Measurements from ENCODE around the gene PLXNB2.

The PLXNB2 gene

DNA sequence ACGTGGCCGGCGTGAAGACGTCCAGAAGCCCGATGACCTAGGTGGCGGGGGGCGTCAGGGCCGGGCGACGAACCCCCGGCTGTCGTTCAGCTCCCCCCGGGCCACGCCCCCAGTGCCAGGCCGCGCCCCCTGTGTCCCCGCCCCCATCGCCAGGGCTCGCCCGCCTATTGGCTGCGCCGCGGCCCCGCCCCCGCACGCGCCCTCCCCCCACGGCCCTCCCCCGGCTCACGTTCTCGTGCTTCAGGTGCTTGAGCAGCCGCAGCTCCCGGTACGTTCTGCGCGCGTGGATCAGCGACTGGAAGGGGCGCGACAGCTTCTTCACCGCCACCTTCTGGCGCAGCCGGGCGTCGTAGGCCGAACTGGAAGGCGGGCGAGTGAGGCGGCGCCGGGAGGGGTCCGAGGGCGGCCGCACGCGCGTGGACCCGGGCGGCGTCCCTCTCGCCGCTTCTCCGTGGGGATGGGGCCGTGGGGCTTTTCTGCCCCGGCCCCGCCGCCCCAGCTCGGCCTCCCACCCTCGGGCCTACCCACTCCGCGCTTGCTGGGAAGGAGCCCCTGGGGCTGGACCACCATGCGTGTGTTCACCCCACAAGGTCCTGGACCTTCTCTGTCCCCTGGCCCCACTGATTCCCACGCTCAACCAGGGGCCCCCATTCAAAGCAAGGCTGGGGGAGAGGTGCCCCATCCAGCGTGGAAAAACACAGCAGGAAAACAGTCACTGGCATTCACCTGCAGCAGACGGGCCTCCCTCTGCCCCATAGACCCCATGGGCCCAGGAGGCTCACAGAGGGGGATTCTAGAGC is 39.7 kb downstream of the PLXNB2 start:
- CTCF ChIA-PET, result interaction anchor here (0.7 kb wide), 1 partner anchor 59 kb away, joined by 3 read pairs; no protein-coding TSS in a partner anchor
- POLR2A ChIA-PET, result interaction anchor here (2.0 kb wide), 1 partner anchor 19 kb away, joined by 4 read pairs; no protein-coding TSS in a partner anchor
- no peak for TF ChIP-seq L3MBTL2 (conservative IDR thresholded peaks at IDR 0.05)
- TF ChIP-seq ELF4 (IDR thresholded peaks at IDR 0.05), result no peak
- TF ChIP-seq CTBP1 (IDR thresholded peaks at IDR 0.05; ENCODE audit: borderline replicate concordance), result no peak
- TF ChIP-seq ARNT (IDR thresholded peaks at IDR 0.05), result no peak
- TF ChIP-seq FOXK2 (IDR thresholded peaks at IDR 0.05), result no peak
- no peak for TF ChIP-seq HDGF (IDR thresholded peaks at IDR 0.05; ENCODE audit: borderline replicate concordance)
- TF ChIP-seq, protein P1, sequence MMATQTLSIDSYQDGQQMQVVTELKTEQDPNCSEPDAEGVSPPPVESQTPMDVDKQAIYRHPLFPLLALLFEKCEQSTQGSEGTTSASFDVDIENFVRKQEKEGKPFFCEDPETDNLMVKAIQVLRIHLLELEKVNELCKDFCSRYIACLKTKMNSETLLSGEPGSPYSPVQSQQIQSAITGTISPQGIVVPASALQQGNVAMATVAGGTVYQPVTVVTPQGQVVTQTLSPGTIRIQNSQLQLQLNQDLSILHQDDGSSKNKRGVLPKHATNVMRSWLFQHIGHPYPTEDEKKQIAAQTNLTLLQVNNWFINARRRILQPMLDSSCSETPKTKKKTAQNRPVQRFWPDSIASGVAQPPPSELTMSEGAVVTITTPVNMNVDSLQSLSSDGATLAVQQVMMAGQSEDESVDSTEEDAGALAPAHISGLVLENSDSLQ (IDR thresholded peaks at IDR 0.05), result no peak
- no peak for TF ChIP-seq BHLHE40 (IDR thresholded peaks at IDR 0.05; ENCODE audit: borderline replicate concordance)
- TF ChIP-seq NFRKB (IDR thresholded peaks at IDR 0.05), result no peak
- no peak for TF ChIP-seq TARDBP (IDR thresholded peaks at IDR 0.05)
- TF ChIP-seq FOXA1 (IDR thresholded peaks at IDR 0.05), result no peak
- no peak for TF ChIP-seq SP1 (IDR thresholded peaks at IDR 0.05)
- no peak for TF ChIP-seq ZNF384 (IDR thresholded peaks at IDR 0.05)
- TF ChIP-seq LEF1 (IDR thresholded peaks at IDR 0.05; ENCODE audit: borderline replicate concordance), result no peak
- TF ChIP-seq SUZ12 (IDR thresholded peaks at IDR 0.05), result no peak
- DNase-seq (ENCODE audit: extremely low spot score), result no peak

DNA sequence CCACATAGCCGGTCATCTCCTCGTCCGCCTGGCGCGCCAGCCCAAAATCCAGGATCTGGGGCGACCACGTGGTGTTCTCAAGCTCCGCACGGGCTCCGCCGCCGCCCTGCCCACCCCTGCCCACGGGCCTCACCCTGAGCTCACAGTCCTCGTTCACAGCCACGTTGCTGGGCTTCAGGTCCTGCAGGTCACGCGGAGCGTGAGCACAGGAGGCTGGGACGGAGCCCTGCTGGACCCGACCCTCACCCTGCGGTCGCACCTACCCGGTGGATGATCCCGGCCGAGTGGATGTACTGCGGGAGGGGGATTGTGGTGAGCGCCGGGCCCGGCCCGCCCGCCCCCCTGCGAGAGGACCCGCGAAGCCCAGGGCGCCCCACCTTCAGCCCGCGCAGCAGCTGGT is 40.5 kb downstream of the PLXNB2 start:
- POLR2A ChIA-PET, result interaction anchor here (2.0 kb wide), 1 partner anchor 18 kb away, joined by 4 read pairs; no protein-coding TSS in a partner anchor
- no peak for TF ChIP-seq BHLHE40 (IDR thresholded peaks at IDR 0.05; ENCODE audit: borderline replicate concordance)
- no peak for TF ChIP-seq HDGF (IDR thresholded peaks at IDR 0.05; ENCODE audit: borderline replicate concordance)
- TF ChIP-seq NFRKB (IDR thresholded peaks at IDR 0.05), result no peak
- TF ChIP-seq, protein P1 (IDR thresholded peaks at IDR 0.05), result no peak
- no peak for TF ChIP-seq FOXM1 (IDR thresholded peaks at IDR 0.05; ENCODE audit: borderline replicate concordance)
- no peak for TF ChIP-seq SUZ12 (IDR thresholded peaks at IDR 0.05)
- TF ChIP-seq SP1 (IDR thresholded peaks at IDR 0.05), result no peak
- TF ChIP-seq ZNF384 (IDR thresholded peaks at IDR 0.05), result no peak
- TF ChIP-seq ARNT (IDR thresholded peaks at IDR 0.05), result no peak
- TF ChIP-seq FOXA1 (IDR thresholded peaks at IDR 0.05), result no peak
- no peak for TF ChIP-seq TARDBP (IDR thresholded peaks at IDR 0.05)
- no peak for TF ChIP-seq LEF1 (IDR thresholded peaks at IDR 0.05; ENCODE audit: borderline replicate concordance)
- TF ChIP-seq L3MBTL2 (conservative IDR thresholded peaks at IDR 0.05), result no peak
- no peak for TF ChIP-seq FOXK2 (IDR thresholded peaks at IDR 0.05)
- no peak for TF ChIP-seq ELF4 (IDR thresholded peaks at IDR 0.05)
- no peak for TF ChIP-seq CTBP1 (IDR thresholded peaks at IDR 0.05; ENCODE audit: borderline replicate concordance)
- no peak for DNase-seq (ENCODE audit: extremely low spot score)
- CTCF ChIA-PET, result no interaction called here

DNA sequence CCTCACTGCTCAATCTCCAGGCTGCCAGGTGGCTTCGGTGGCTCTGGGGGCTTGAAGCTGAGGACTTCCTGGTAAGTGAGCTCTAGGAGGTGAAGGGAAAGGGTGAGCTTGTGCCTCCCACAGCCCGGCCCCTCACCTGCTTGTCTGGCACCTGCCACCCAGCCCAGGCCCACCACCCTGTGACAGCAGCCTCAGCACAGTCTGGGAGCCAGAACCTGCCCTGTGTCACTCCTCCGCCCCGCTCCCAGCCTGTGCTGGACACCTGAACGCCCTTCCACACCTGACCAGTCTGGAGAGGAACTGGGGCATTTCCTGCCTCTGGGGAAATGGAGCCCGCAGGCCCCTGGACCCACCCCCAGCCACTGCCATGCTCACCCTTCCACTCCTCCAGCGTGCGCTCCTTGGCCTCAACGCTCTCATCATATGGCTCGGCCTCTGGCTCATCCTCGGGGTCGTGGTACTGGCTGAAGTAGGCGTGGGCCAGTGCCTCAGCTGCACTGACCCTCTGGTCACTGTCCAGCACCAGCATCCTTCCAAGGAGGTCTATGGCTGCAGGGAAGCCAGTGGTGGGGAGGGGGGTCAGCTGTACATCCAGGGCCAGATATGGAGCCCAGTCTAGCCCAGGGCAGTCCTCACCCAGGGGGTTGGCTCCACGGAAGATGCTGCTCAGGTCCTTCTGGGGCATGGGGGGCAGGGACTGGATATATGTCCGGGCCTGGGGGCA is 42.3 kb downstream of the PLXNB2 start:
- POLR2A ChIA-PET, result no interaction called here
- DNase-seq (ENCODE audit: extremely low spot score), result no peak
- CTCF ChIA-PET, result no interaction called here
- TF ChIP-seq ZNF384 (IDR thresholded peaks at IDR 0.05) (no peak), ELF4 (IDR thresholded peaks at IDR 0.05) (no peak), LEF1 (IDR thresholded peaks at IDR 0.05; ENCODE audit: borderline replicate concordance) (no peak), SUZ12 (IDR thresholded peaks at IDR 0.05) (no peak), FOXM1 (IDR thresholded peaks at IDR 0.05; ENCODE audit: borderline replicate concordance) (no peak), NFRKB (IDR thresholded peaks at IDR 0.05) (no peak), FOXK2 (IDR thresholded peaks at IDR 0.05) (no peak), L3MBTL2 (conservative IDR thresholded peaks at IDR 0.05) (no peak)

DNA sequence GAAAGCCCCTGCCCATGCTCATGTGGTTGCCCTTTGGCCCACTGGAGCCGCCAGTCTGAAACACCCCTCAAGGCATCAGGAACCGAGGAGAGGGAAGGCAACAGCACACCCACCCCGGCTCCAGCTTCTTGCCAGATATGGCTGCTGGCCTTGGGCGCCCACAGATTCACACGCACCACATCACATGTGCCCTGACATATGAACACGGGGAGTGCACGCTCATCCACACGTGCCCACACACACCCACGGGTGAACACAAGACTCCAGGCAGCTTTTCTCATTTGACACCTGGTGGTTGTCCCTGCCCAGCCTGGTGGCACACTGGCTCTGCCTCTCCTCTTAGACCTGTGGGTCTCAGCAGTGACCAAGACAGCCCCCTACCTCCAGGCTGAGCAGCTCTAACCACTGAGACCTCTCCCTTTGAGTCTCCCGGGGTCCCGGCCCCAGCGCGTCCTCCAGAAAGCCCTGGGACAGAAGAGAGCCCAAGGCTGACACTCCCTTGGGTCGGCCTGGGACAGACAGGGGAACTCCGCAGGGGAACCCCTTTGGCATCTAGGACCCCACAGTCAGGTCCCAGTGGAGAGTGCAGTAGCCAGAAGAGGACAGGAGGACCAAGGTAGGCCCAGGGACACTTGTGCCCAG is 43.2 kb downstream of the PLXNB2 start:
- ChIA-PET CTCF (interaction anchor here (0.9 kb wide), 1 partner anchor 13 kb away, joined by 3 read pairs; the partner anchor contains the start of gene HDAC10), POLR2A (interaction anchor here (1.2 kb wide), 1 partner anchor 7 kb away, joined by 3 read pairs; no protein-coding TSS in a partner anchor)
- no peak for DNase-seq (ENCODE audit: extremely low spot score)
- TF ChIP-seq ZNF384 (IDR thresholded peaks at IDR 0.05) (no peak), NFRKB (IDR thresholded peaks at IDR 0.05) (no peak)

DNA sequence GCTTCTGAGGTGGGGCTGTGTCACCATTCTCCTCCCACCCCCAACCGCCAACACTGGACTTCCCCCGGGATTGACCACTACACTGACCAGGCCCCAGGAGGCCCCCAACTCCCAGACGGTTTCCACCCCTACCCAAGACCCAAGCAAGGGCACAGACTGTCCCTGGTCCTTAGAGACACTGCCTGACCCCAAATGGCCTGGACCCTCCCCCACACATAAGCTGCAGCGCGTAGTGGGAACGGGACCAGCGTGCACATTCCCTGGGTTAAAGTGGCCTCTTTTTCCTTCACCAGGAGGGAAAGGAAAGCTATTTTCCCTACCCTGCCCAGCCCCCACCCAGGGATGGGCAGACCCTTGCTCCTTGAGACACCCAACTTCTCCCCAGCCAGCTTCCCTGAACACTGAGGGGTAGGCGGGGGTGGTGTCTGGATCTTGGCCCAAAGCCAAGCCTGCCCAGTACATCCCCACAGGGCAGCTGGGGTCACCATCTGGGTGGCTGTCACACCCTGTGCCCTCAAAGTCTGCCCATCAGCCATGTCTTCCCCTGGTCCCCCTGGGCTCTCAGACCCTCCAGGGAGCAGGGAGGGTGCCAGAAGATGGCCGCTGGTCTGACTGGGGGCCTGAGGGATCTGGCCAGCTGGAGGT is 44.4 kb downstream of the PLXNB2 start:
- CTCF ChIA-PET, result interaction anchor here (0.7 to 1.3 kb wide), 2 partner anchors 9 to 79 kb away, joined by 3 to 4 read pairs; no protein-coding TSS in a partner anchor
- POLR2A ChIA-PET, result interaction anchor here (1.2 kb wide), 1 partner anchor 9 kb away, joined by 3 read pairs; no protein-coding TSS in a partner anchor

More for the DNA sequence above, 44.4 kb downstream of the PLXNB2 start:
- TF ChIP-seq, protein P1 (IDR thresholded peaks at IDR 0.05), result no peak
- no peak for TF ChIP-seq FOXK2 (IDR thresholded peaks at IDR 0.05)
- TF ChIP-seq FOXA1 (IDR thresholded peaks at IDR 0.05), result no peak
- no peak for TF ChIP-seq HDGF (IDR thresholded peaks at IDR 0.05; ENCODE audit: borderline replicate concordance)
- no peak for TF ChIP-seq NFRKB (IDR thresholded peaks at IDR 0.05)
- TF ChIP-seq FOXM1 (IDR thresholded peaks at IDR 0.05; ENCODE audit: borderline replicate concordance), result no peak
- TF ChIP-seq CTBP1 (IDR thresholded peaks at IDR 0.05; ENCODE audit: borderline replicate concordance), result no peak
- no peak for TF ChIP-seq ZNF384 (IDR thresholded peaks at IDR 0.05)
- DNase-seq (ENCODE audit: extremely low spot score), result no peak
